Activated naive CD4-positive, alpha-beta T cell treated with anti-CD3 and anti-CD28 coated beads, Interleukin-2, amount 50 U/mL, for 16 hours (primary cell): Measurements from ENCODE around the gene MAST2.
"Not testable (repeated sequence)": the region's sequence is repeated elsewhere in the genome, so short reads cannot be mapped to it uniquely, and the experiment has no call there.

Source experiments
- DNase-seq: peaks from one replicate; pipeline ENCODE4 v3.0.0-alpha.2; 2020

MAST2 gene

GRCh38 chr1:46034601-46035516 lies 231.4 kb downstream of the MAST2 start:
- DNase-seq: no peak

GRCh38 chr1:46036894-46037839 lies 233.8 kb downstream of the MAST2 start:
- DNase-seq: peak; percentile 85

DNA sequence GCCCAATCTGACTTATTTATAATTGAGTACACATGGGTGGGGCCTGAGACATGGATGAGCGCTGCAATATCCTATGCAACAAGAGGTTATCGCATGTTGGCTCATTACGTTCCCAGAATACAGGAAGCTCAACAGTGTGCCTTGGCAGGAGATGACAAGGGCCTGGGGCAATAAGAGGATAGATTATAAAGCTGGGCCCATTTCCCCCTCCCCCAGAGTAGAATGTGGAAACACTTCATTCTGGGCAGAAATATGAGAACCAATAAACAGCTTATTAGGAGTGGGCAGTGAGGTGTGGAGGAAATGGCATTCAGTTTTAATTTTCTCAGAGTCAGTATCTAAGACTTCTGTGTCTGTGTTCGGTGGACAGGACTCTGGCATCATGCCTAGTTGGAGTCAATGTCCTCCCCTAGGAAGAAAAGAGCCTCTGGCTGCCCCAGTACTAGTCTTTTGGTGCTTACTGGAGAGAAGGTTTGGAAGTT lies 236.2 kb downstream of the MAST2 start:
- no peak for DNase-seq

GRCh38 chr1:46041551-46041950 lies 238.1 kb downstream of the MAST2 start:
- no peak for DNase-seq

GRCh38 chr1:46041974-46042373 lies 238.6 kb downstream of the MAST2 start:
- DNase-seq: no peak

DNA sequence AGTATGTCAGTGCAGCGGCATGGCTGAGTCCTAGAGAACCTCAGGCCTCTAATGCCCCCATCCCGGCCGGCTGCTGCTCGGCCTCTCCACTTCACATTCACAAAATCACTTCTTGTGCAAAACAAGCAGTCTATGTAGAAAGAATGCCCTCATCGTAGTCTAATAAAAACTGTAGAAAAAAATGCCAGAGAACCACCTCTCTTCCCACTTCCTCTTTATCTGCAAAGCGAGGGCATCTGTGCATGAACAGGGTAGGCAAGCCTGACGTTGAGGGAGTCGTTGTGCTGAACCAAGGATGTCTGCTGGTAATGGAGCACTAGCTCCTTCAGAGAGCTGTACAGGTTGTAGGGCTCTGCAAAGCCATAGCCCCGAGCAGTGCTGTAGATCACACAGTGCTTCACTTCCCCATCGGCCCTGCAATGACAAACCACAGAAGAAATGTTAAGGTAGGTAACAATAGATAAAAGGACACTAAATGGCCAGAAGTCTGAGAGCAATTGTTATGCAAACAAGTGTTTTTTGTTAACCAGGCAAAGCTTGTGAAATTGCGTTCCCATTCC lies 240.1 kb downstream of the MAST2 start:
- no peak for DNase-seq

- no peak for DNase-seq
Measured at GRCh38 chr1:46044116-46044515, 240.7 kb downstream of the MAST2 start.

- no peak for DNase-seq
Measured at GRCh38 chr1:46053734-46054133, 250.3 kb downstream of the MAST2 start.

GRCh38 chr1:46056325-46056724 lies 252.9 kb downstream of the MAST2 start:
- DNase-seq: no peak

- not testable (repeated sequence) for DNase-seq
Measured at GRCh38 chr1:46057215-46057614, 253.8 kb downstream of the MAST2 start.

- DNase-seq: no peak
Measured at GRCh38 chr1:46057781-46058180, 254.4 kb downstream of the MAST2 start.

GRCh38 chr1:46058936-46059335 lies 255.5 kb downstream of the MAST2 start:
- DNase-seq: no peak

DNA sequence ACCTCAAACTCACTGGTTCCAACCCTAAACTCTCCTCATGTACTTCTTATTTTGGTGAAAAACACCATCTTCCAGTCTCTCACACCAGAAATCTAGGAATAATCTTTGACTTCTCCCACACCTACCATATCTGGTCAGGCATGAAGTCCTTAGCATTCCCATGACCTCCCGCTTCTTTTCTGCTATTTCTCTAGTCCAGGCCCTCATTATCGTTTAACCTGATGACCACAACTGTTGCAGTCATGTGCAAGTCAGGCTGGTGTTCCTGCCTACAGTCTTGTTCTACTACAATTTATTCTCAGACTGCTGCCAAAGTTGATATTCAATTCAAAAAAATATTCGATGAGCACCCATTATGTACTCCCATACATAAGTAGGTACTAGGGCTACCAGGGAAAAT lies 257.7 kb downstream of the MAST2 start:
- DNase-seq: no peak

GRCh38 chr1:46062651-46063319 lies 259.4 kb downstream of the MAST2 start:
- DNase-seq: peak; percentile 52

DNA sequence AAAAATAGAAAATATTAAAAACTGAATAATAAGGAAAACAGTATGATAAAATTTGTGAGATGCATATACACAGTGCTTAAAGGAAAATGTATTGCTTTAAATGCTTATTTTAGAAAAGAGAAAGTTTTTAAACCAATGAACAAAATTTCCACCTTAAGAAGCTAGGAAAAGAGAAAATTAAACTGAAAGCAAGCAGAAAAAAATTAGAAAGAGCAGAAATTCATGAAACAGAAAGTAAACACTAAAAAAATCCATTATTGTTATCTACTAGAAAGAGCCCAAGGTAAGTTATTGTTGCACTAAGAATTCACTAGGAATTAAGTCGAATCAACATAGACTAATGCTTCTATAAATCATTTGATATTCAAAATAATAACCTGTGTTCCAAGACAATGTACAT lies 261.3 kb downstream of the MAST2 start:
- no peak for DNase-seq

GRCh38 chr1:46065405-46065804 lies 262.0 kb downstream of the MAST2 start:
- no peak for DNase-seq

GRCh38 chr1:46067652-46068051 lies 264.2 kb downstream of the MAST2 start:
- DNase-seq: no peak

GRCh38 chr1:46068525-46068924 lies 265.1 kb downstream of the MAST2 start:
- no peak for DNase-seq

DNA sequence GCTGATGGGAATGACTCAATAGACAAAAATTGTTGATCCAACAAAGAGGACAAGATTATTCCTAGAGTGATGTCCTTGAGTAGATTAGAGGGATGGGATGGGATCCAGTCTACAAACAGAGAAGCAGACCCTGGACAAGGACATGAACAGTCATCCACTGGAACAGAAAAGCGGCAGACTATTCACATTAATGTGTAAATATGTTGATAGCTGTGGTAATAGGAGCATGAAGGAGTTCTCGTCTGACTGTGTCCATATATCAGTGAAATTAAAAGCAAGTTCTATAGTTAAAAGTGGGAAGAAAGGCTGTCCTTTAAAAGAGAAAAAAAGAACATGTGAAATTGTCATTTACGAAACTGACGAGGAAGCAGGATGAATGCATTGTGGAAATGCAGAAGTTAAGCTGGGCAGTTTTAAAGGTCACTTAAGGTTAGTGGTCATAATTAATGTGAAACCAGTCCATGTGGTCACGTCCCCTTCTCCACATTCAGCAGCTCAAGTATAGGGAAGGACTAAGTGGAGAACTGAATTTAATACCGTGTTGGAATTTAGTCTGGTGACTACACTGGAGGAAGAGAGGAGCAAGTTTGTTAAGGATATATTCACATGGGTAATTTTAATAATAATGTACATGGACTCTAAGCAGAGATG lies 266.9 kb downstream of the MAST2 start:
- DNase-seq: no peak

DNA sequence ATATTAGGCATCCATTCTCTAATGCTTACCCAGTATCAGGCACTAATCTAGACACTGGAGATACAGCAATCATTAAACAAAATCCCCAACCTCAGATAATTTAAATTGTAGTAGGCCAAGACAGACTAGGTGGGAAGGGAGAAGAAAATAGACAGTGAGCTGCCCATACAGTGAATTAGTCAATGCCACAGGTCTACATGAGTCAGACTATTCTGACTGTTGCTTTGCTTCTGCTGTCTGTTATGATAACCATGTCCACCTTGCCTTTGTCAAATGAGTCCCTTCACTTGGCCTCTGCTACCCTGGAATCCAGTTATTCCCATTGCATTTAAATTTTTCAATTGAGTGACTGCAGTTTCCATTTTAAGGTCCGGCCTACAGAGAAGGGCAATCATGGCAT lies 269.6 kb downstream of the MAST2 start:
- no peak for DNase-seq

DNA sequence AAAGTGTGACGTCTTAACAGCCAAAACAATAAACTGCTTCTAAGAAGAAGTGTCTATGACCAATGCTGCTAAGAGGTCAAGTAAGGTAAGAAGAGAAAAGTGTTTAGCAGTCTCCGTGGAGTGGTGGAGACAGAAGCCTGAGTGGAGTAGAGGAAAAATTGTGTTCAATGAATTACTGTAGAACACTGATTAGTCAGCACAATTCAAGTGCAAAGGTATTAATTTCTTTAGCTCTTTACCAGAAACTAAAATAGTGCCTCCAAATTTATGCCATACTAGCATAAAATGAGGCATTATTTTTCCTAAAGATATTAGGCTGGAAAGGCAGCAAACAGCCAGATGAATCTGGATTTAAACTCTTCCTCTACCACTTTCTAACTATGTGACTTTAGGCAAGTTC lies 272.9 kb downstream of the MAST2 start:
- DNase-seq: no peak

- DNase-seq: no peak
Measured at GRCh38 chr1:46077644-46078043, 274.2 kb downstream of the MAST2 start.
